Glomerular visceral epithelial cell (primary cell): Measurements from ENCODE around the gene FADS2.

Experiments
- DNase-seq: peaks from one replicate; pipeline ENCODE4 v3.0.0-alpha.2; 2016; ENCODE audit errors: extremely low spot score

The FADS2 gene

GRCh38 chr11:61846362-61847020, 18.4 kb downstream of the FADS2 start:
- DNase-seq, result no peak

GRCh38 chr11:61847914-61848581, 19.9 kb downstream of the FADS2 start:
- DNase-seq, result no peak

- no peak for DNase-seq
Measured at GRCh38 chr11:61848631-61849030, 20.5 kb downstream of the FADS2 start.

GRCh38 chr11:61850687-61851086, 22.6 kb downstream of the FADS2 start:
- DNase-seq, result no peak

GRCh38 chr11:61851113-61851899, 23.2 kb downstream of the FADS2 start:
- no peak for DNase-seq

- no peak for DNase-seq
Measured at GRCh38 chr11:61851900-61852295, 23.8 kb downstream of the FADS2 start.

GRCh38 chr11:61853698-61854169, 25.6 kb downstream of the FADS2 start:
- no peak for DNase-seq

GRCh38 chr11:61854206-61854895, 26.3 kb downstream of the FADS2 start:
- DNase-seq, result no peak

- DNase-seq, result no peak
Measured at GRCh38 chr11:61854966-61855714, 27.0 kb downstream of the FADS2 start.

- no peak for DNase-seq
Measured at GRCh38 chr11:61855939-61856680, 28.0 kb downstream of the FADS2 start.

- no peak for DNase-seq
Measured at GRCh38 chr11:61860054-61860903, 32.2 kb downstream of the FADS2 start.

- DNase-seq, result no peak
Measured at GRCh38 chr11:61861634-61862033, 33.5 kb downstream of the FADS2 start.

GRCh38 chr11:61862714-61863547, 34.8 kb downstream of the FADS2 start:
- no peak for DNase-seq

GRCh38 chr11:61863548-61864081, 35.5 kb downstream of the FADS2 start:
- no peak for DNase-seq

- no peak for DNase-seq
Measured at GRCh38 chr11:61864814-61865775, 37.0 kb downstream of the FADS2 start.

GRCh38 chr11:61866231-61866957, 38.3 kb downstream of the FADS2 start:
- no peak for DNase-seq

- DNase-seq, result no peak
Measured at GRCh38 chr11:61866958-61867343, 38.9 kb downstream of the FADS2 start.
